GM18858 (cell line): ENCODE results near the gene PCARE.

Experiments
- ATAC-seq: cut with Tn5 transposase; IDR thresholded peaks from one replicate; pipeline ENCODE4 v1.9.1; 2021; ENCODE audit not compliant: unreplicated experiment

The PCARE gene

GRCh38 chr2:29064346-29064715 lies 10.0 kb downstream of the PCARE start:
- no peak for ATAC-seq

DNA sequence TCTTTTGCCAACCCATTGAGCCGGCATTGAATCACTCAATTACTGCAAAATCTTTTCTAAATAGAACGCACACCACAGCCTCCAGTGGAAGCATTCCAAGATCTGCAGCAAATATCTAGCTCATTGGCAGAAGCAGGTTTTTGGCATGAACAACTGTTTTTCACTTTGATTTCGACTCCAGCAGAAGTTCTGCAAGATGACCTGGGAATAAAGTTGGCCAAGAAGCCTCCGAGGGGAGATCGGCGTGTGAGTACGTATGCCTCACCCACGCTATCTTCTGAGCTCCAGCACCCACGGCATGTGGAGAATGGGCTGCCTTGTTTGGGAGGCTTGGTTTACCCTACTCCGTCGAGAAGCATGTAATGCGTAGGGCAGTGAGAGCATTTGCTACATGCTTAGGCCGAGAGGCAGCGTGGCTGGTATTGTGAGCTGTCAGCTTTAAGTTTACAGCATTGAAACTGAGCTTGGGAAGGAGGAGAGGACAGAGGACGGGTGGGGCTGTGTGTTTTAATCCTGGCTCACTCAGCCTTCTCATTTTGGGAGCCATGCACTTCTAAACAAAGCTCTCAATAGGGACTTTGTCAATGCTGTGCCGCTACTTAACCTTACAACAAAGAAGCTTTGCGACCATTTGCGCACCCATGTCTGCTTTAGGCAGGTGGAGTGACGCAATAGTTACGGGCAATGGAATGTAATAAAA lies 10.5 kb downstream of the PCARE start:
- ATAC-seq = no peak

- ATAC-seq = no peak
These were observed 11.3 kb downstream of the PCARE start for GRCh38 chr2:29063056-29063455.

GRCh38 chr2:29062371-29062770 lies 12.0 kb downstream of the PCARE start:
- no peak for ATAC-seq

DNA sequence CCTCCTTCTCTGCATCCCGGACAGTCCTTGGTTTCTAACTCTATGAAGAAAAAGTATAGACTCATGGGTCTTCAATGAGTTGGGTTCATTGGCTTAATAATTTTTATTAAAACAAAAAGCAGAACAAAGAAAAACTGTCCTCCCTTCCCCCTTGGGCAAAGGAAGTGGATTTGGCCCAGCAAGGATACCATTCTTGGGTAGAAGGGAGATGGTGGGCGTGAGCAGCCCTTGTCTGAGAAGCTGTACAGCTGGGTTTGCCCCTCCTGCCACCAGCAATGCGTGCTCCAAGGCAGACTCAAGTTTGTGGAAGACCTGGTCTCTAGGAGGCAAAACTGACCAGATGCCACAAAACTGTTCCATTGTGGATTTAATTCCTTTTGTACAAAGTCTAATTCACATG lies 12.7 kb downstream of the PCARE start:
- no peak for ATAC-seq

- ATAC-seq = no peak
These were observed 13.1 kb downstream of the PCARE start for GRCh38 chr2:29061176-29061575.

DNA sequence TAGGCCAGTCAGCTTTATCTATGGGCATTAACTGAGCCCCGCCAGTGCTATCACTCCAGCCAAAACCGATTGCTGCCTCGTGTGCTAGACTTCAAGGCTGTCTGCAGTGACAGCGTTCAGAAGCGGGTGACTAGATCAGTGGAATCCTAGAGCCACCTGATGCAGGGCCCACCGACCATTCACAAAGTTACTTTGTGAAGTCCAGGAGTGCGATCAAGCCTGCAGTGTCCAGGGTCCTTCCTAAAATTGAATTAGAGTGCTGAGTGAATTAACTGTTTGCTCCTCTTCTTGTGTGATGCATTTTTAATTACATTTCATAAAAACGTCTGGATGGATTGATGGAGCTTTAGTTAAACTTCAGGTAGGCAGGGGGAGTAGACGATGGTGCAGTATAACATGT lies 13.9 kb downstream of the PCARE start:
- ATAC-seq = no peak

- ATAC-seq = no peak
These were observed 14.7 kb downstream of the PCARE start for GRCh38 chr2:29059624-29060023.

DNA sequence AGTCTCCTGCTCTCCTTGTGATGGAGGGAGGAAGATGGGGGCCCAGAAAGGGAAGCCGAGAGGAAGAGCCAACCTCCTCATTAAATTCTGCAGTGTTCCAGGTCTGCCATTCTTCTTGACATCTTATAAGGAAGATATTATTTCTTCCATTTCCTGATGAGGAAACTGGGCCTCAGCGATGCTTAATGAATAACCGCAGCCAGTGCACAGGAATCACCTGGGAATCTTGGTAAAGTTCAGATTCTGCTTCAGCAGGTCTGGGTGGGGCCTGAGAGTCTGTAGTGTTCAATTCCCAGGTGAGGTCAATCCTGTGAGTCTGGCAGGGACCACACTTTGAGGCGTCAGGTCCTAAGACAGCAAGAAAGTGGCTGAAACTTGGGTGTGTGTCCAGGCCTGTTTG lies 17.3 kb downstream of the PCARE start:
- no peak for ATAC-seq

DNA sequence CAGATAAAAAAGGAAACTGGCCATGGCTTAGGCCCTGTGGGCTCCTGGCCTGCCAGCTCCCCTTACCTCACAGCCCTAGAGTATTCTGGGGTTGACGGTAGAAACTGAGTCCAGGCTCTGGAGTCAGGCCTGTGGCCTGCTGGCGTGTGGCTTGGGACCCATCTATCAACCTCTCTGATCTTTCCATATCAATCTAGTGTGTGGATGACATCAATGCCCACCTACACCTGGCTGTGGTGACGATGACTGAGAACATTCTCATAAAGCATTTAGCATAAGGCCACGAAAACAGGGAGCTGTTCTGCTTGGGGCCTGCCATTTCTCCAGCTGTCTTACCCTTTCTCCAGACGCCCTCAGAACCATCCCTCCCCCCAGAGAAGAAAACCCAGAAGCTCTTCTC lies 17.9 kb downstream of the PCARE start:
- ATAC-seq = no peak

GRCh38 chr2:29055601-29056000 lies 18.7 kb downstream of the PCARE start:
- ATAC-seq = no peak

- no peak for ATAC-seq
These were observed 19.9 kb downstream of the PCARE start for GRCh38 chr2:29054430-29054829.

- no peak for ATAC-seq
These were observed 20.5 kb downstream of the PCARE start for GRCh38 chr2:29053670-29054400.

- ATAC-seq = no peak
These were observed 21.1 kb downstream of the PCARE start for GRCh38 chr2:29053223-29053622.

GRCh38 chr2:29052807-29053206 lies 21.5 kb downstream of the PCARE start:
- ATAC-seq = no peak

DNA sequence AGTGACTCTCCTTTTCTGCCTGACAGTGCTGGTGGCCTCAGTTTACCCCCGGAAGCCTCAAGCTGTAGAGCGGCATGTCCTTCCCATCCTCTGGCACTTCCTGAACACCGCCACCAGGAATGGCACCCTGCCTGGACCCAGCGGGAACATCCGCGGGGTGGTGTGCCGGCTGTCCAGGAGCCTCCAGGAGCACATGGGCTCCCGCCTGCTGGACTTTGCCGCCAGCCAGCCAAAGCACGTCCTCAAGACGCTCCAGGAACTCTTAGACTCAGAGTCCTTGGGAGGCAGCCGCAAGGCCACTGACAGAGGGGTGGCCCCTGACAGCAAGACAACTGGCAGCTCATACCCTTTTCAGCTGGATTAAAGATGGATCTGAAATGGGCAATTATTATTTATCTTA lies 22.6 kb downstream of the PCARE start:
- ATAC-seq = no peak

- no peak for ATAC-seq
These were observed 23.7 kb downstream of the PCARE start for GRCh38 chr2:29050591-29050990.

DNA sequence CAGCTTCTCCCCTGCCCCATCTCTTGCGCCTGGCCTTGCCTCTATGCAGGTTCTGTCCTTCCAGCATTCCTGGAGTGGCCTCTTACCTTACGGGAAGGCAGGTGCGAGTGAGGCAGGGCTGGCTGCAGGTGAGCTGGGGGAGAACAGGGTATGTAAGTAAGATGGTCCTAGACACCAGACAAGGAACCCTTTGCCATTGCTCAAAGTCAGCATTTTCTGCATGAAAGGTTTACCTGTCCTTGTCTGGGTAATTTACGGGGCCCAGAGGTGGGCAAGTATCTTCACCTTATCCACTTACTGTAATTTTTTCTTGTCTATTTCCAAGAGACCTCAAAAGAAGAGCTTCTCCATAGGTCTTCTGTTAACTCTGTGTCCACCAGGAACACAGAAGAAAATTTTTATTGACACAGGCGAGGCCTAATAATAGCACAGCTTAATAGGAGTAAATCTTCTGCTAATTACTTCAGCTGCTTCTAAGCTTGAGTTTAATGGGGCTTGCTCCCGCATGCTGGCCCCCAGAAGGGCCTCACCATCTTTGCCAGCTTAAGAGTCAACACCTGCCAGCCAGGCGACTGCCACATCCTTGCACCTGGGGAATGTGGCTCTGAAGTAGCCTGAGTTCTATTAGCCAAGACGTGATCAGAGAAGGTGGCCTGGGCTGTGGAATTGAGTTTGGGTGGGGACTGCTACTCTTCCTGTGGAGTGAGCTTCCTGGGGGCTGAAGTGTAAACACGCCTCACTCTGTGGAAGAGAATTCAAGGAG lies 27.1 kb downstream of the PCARE start:
- no peak for ATAC-seq

DNA sequence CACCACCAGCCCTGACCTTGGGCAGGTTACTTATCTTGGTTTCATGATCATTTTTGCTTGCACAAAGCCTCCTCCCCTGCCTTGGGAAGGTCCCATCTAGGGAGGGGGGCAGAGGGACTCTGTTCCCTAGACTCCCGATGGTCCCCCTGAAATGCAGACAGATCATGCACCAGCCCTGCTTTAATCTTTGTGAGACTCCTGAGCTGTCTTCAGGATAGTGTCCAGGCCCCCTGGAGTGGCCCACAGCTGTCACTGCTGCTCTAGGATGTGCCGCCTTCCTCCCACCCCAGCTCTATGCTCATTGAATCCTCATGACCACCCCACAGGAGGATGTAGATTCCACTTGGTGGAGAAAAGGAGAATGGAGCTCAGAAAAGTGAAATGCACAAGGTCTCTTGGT lies 28.0 kb downstream of the PCARE start:
- ATAC-seq = no peak

- no peak for ATAC-seq
These were observed 29.9 kb downstream of the PCARE start for GRCh38 chr2:29044459-29044858.

DNA sequence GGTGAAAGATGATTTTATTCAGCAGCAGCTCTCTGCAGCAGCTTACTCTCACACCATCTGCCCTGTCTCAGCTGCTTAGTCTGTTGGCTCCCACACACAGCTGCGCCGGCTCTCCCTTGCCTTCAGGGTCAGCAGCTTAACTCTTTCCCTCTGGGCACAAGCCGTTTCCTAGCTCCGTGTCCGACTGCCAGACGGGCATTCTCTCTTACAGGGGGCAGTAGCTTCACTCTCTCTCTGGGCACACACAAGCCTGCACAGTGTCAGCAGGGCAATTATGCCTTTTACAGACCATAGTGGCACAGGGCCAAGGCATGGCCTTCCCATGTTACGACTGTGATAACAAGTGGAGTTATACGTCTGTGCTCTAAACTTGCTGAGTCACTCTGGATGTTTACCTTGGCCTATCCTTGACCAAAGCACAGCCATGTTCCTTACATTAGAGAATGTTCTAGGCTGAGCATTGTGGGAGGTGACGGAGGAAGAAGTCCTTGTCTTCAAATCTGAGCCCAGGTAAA lies 31.7 kb downstream of the PCARE start:
- no peak for ATAC-seq

- ATAC-seq = no peak
These were observed 33.1 kb downstream of the PCARE start for GRCh38 chr2:29041161-29041660.
